ENCODE results near the gene SUCLG2. TPM values are rescaled to one million over a fixed set of nuclear protein-coding genes. Genes with fewer than 3 reads are reported as not detected.

The SUCLG2 gene
- total and polyA plus RNA-seq, 11 donors: 41.6 to 119 (median 77.6) TPM

DNA sequence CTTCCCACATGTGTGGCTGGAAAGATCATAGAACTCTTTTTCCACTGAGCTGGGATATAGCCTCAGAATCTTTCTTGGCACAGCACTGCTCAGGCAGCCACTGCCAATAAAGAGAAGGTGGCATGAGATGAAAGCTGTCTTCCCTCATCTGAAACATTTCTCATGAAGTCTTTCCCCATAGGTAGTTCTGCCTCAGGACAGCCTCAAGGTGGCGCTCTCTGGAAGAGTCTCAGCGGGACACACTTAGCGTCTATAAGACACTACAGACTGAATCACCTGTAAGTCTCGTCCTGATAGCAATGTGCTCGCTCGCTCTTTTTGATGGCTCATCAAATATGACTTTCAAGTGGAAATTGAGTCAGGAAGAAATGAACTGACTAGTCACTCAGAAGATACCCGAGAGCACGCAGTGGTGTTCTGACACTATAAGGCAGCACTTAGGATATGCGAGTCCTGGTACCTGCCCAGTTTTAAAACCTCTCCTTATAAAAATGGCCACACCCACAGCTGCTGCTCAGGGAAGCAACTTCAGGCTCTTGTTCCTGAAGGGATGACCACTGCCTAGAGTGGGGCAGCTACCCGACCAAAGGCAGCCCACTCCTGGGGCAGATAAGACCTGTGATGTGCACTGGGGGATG lies 269.5 kb downstream of the SUCLG2 start:
- DNase-seq (peak in 2 of 5 donors; percentile 25 to 44), ATAC-seq (peak; percentile 54 to 84 (median 68))
- peaks cover 0 to 7% (median 0%) of the 10 kb centered on the region in 9 donors for H3K36me3 ChIP-seq
- intact Hi-C loops (cut with DNase I): loop anchor here in 9 of 10 donors (5.0 to 10.0 kb wide), 7 partner anchors 267 to 1492 kb away; partner anchors contain the start of gene SUCLG2 (in 2 of the 9)
- no peaks in the 10 kb centered on the region for H3K9me3 ChIP-seq
- no peak for TF ChIP-seq POLR2A (IDR thresholded peaks at IDR 0.05)
- TF ChIP-seq, protein P1, sequence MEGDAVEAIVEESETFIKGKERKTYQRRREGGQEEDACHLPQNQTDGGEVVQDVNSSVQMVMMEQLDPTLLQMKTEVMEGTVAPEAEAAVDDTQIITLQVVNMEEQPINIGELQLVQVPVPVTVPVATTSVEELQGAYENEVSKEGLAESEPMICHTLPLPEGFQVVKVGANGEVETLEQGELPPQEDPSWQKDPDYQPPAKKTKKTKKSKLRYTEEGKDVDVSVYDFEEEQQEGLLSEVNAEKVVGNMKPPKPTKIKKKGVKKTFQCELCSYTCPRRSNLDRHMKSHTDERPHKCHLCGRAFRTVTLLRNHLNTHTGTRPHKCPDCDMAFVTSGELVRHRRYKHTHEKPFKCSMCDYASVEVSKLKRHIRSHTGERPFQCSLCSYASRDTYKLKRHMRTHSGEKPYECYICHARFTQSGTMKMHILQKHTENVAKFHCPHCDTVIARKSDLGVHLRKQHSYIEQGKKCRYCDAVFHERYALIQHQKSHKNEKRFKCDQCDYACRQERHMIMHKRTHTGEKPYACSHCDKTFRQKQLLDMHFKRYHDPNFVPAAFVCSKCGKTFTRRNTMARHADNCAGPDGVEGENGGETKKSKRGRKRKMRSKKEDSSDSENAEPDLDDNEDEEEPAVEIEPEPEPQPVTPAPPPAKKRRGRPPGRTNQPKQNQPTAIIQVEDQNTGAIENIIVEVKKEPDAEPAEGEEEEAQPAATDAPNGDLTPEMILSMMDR (IDR thresholded peaks at IDR 0.05): peak; percentile 24 to 56 (median 40)
- no peaks in the 10 kb centered on the region for H3K27me3 ChIP-seq
- H3K4me3 ChIP-seq: no peak overlapping the region
- WGBS, 4 donors: 64 to 76% (median 72%) methylated on average over 10 of the region's 10 CpGs
- H3K4me1 ChIP-seq: peaks cover 0 to 35% (median 11%) of the 10 kb centered on the region in 12 donors
- no peak overlapping the region for H3K27ac ChIP-seq

DNA sequence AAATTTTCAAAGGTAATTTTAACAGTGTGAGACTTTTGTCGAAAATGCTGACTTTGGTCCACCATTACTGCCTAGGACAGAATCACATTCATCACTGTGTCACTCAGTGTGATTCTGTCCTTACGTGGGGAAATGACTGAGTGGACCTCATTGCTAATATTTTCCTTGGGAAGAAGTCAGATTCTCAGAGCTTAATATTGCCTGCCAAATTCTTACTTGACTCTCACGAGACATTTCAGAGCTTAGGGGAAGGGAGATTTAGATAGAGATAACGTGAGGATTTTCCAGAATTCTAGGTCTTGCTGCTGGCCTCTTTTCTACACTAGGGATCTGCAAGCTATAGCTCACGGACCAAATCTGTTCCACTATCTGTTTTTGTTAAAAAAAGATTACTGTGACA lies 270.4 kb downstream of the SUCLG2 start:
- Histone ChIP-seq H3K9me3 (no peaks in the 10 kb centered on the region), H3K27me3 (no peaks in the 10 kb centered on the region), H3K4me3 (no peak overlapping the region), H3K27ac (no peak overlapping the region), H3K36me3 (peaks cover 0 to 13% (median 0%) of the 10 kb centered on the region in 9 donors), H3K4me1 (peaks cover 0 to 35% (median 11%) of the 10 kb centered on the region in 12 donors)
- ATAC-seq: no peak
- intact Hi-C loops (cut with DNase I): loop anchor here in 9 of 10 donors (5.0 to 10.0 kb wide), 7 partner anchors 268 to 1493 kb away; partner anchors contain the start of gene SUCLG2 (in 2 of the 9)
- no peak for TF ChIP-seq POLR2A (IDR thresholded peaks at IDR 0.05)
- TF ChIP-seq, protein P1 (IDR thresholded peaks at IDR 0.05): no peak
- no peak for DNase-seq
- WGBS, 4 donors: 59 to 72% (median 66%) methylated on average over 5 of the region's 5 CpGs

DNA sequence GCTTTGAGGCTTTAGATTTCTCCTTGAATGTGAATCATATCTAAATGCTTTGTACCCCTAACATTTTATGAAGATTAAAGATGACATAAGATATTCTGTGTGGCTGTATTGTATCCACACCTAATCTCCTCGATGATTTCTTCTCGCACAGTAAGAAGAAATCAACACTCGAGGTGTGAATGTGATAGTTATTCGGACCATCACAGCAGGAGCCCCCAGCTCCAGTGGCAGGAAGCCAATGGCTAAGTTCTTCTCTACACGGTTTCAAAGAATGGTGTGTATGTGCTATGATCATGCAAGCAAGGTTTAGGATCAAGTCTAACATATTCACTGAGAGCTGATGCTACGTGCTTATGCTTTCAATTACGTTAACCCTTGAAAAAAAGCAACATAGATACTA lies 271.0 kb downstream of the SUCLG2 start:
- H3K4me1 ChIP-seq: peaks cover 0 to 35% (median 11%) of the 10 kb centered on the region in 12 donors
- H3K9me3 ChIP-seq: no peaks in the 10 kb centered on the region
- DNase-seq (no peak), ATAC-seq (no peak)
- no peak overlapping the region for H3K27ac ChIP-seq
- H3K27me3 ChIP-seq: no peaks in the 10 kb centered on the region
- WGBS, 4 donors: 53 to 68% (median 62%) methylated on average over 7 of the region's 7 CpGs
- TF ChIP-seq, protein P1 (IDR thresholded peaks at IDR 0.05): no peak
- TF ChIP-seq POLR2A (IDR thresholded peaks at IDR 0.05): no peak
- peaks cover 0 to 8% (median 0%) of the 10 kb centered on the region in 9 donors for H3K36me3 ChIP-seq
- intact Hi-C loops (cut with DNase I): loop anchor here (2.0 to 10.0 kb wide), 8 partner anchors 269 to 1494 kb away; partner anchors contain the start of gene SUCLG2 (in 2 of the 10)
- H3K4me3 ChIP-seq: no peak overlapping the region

DNA sequence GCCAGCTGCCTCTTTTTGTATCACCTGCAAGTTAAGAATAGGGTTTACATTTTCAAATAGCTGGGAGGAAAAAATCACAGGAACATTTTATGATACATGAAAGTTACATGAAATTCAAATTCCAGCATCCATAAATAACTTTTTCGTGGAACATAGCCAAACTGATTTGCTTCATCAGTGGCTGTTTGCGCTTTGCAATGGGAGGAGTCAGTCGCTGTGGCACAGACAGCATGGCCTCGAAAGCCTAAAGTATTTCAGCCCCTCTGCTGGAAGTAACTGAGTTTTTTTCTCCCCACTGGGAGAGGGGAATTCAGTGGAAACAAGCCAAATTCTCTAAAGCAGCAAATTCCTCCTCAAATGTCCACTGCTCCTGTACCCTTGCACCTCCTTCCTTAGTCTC lies 271.9 kb downstream of the SUCLG2 start:
- no peaks in the 10 kb centered on the region for H3K9me3 ChIP-seq
- no peak for TF ChIP-seq POLR2A (IDR thresholded peaks at IDR 0.05)
- TF ChIP-seq, protein P1 (IDR thresholded peaks at IDR 0.05): no peak
- DNase-seq: no peak
- ATAC-seq: peak in 1 of 4 donors; percentile 43
- intact Hi-C loops (cut with DNase I): loop anchor here (2.0 to 10.0 kb wide), 8 partner anchors 270 to 1495 kb away; partner anchors contain the start of gene SUCLG2 (in 2 of the 10)
- H3K4me1 ChIP-seq: peaks cover 0 to 35% (median 11%) of the 10 kb centered on the region in 12 donors
- H3K27me3 ChIP-seq: no peaks in the 10 kb centered on the region
- no peak overlapping the region for H3K4me3 ChIP-seq
- peaks cover 0 to 7% (median 0%) of the 10 kb centered on the region in 9 donors for H3K36me3 ChIP-seq
- WGBS, 4 donors: 32 to 47% (median 44%) methylated on average over 4 of the region's 4 CpGs
- H3K27ac ChIP-seq: no peak overlapping the region
